CD14-positive monocyte (primary cell): Measurements from ENCODE around the gene COL19A1. TPM values are rescaled to one million over a fixed set of nuclear protein-coding genes. Genes with fewer than 3 reads are reported as not detected.

Experiments
- DNase-seq, 3 donors: peaks; one replicate each; pipeline ENCODE4 v3.0.0-alpha.2; 2011 to 2022
- H2AFZ ChIP-seq: 2 replicates; pipeline ENCODE4 v1.6.0; 2012; ENCODE audit warnings: mild to moderate bottlenecking, low read depth, low read length, inconsistent platforms; ENCODE audit not compliant: insufficient read depth, poor library complexity, severe bottlenecking
- H3K27ac ChIP-seq, 2 donors: 1 replicate in 1 of 2; 2 replicates in 1 of 2; pipeline ENCODE4 v1.5.1; 2012 to 2013; ENCODE audit warnings: low read length in 2 of 2, control low read depth in 1 of 2, inconsistent platforms in 1 of 2, low read depth in 1 of 2, mild to moderate bottlenecking in 1 of 2
- H3K27me3 ChIP-seq, 2 donors: one replicate each; pipeline versions ENCODE4 v1.6.0 to v1.6.1; 2011 to 2013; ENCODE audit warnings: low read length in 2 of 2; ENCODE audit not compliant: control insufficient read depth in 2 of 2, insufficient read depth in 2 of 2
- H3K36me3 ChIP-seq, 2 donors: replicated peaks in 1 of 2; 1 replicate in 1 of 2; 2 replicates in 1 of 2; pipeline versions ENCODE4 v1.5.1 to v1.6.1; 2012 to 2013; ENCODE audit warnings: low read length in 2 of 2, control low read depth in 1 of 2, inconsistent platforms in 1 of 2, mild to moderate bottlenecking in 1 of 2; ENCODE audit not compliant: insufficient read depth in 2 of 2, control insufficient read depth in 1 of 2
- H3K4me1 ChIP-seq, 2 donors: 1 replicate in 1 of 2; 2 replicates in 1 of 2; pipeline versions ENCODE4 v1.5.1 to v1.6.1; 2012 to 2013; ENCODE audit warnings: low read length in 2 of 2, control low read depth in 1 of 2, inconsistent platforms in 1 of 2, mild to moderate bottlenecking in 1 of 2, moderate library complexity in 1 of 2; ENCODE audit not compliant: insufficient read depth in 2 of 2, control insufficient read depth in 1 of 2
- H3K4me2 ChIP-seq: replicated peaks from 2 replicates; pipeline ENCODE3; 2012; ENCODE audit warnings: low read length, moderate library complexity, mild to moderate bottlenecking; ENCODE audit not compliant: poor library complexity, severe bottlenecking; ENCODE audit errors: extremely low read depth
- H3K4me3 ChIP-seq, 3 experiments: fragments of 200-600 bp in 1 of 3; sonication (generic) in 1 of 3; replicated peaks in 1 of 3; 1 replicate in 2 of 3; 2 replicates in 1 of 3; pipeline ENCODE4 v1.5.1; 2011 to 2013; ENCODE audit warnings: low read length in 3 of 3, mild to moderate bottlenecking in 3 of 3, control low read depth in 2 of 3, low read depth in 2 of 3, inconsistent platforms in 1 of 3, moderate library complexity in 1 of 3
- H3K79me2 ChIP-seq: 2 replicates; pipeline ENCODE4 v1.6.0; 2012; ENCODE audit warnings: mild to moderate bottlenecking, control low read depth, inconsistent platforms, low read length, moderate library complexity; ENCODE audit not compliant: insufficient read depth
- H3K9ac ChIP-seq: 2 replicates; pipeline ENCODE4 v1.6.0; 2017; ENCODE audit warnings: low read length, mild to moderate bottlenecking; ENCODE audit not compliant: insufficient read depth, poor library complexity, severe bottlenecking
- H3K9me3 ChIP-seq, 2 donors: replicated peaks in 1 of 2; 1 replicate in 1 of 2; 2 replicates in 1 of 2; pipeline versions ENCODE4 v1.5.1 to v1.6.1; 2012 to 2013; ENCODE audit warnings: low read length in 2 of 2, control low read depth in 1 of 2; ENCODE audit not compliant: control insufficient read depth in 1 of 2, insufficient read depth in 1 of 2
- H4K20me1 ChIP-seq: 2 replicates; pipeline ENCODE4 v1.6.0; 2012; ENCODE audit warnings: mild to moderate bottlenecking, low read length, control low read depth, moderate library complexity; ENCODE audit not compliant: insufficient read depth
- H3K27ac Mint-ChIP-seq, 7 donors: one replicate each; pipeline ENCODE4 v1.8.0; 2020; ENCODE audit warnings: mild to moderate bottlenecking in 7 of 7, mixed read lengths in 7 of 7, moderate library complexity in 6 of 7, inconsistent platforms in 2 of 7
- H3K27me3 Mint-ChIP-seq, 3 donors: one replicate each; pipeline ENCODE4 v1.8.0; 2021 to 2022; ENCODE audit warnings: low read depth in 3 of 3, mild to moderate bottlenecking in 3 of 3, mixed read lengths in 3 of 3, moderate library complexity in 3 of 3, inconsistent platforms in 1 of 3
- H3K36me3 Mint-ChIP-seq, 2 donors: one replicate each; pipeline ENCODE4 v1.8.0; 2020; ENCODE audit warnings: mixed read lengths in 2 of 2, inconsistent platforms in 1 of 2, mild to moderate bottlenecking in 1 of 2
- H3K4me1 Mint-ChIP-seq: one replicate; pipeline ENCODE4 v1.8.0; 2020; ENCODE audit warnings: mild to moderate bottlenecking, mixed read lengths
- H3K4me3 Mint-ChIP-seq, 2 donors: one replicate each; pipeline ENCODE4 v1.8.0; 2020; ENCODE audit warnings: mild to moderate bottlenecking in 2 of 2, mixed read lengths in 2 of 2, moderate library complexity in 1 of 2
- H3K9me3 Mint-ChIP-seq, 7 donors: one replicate each; pipeline ENCODE4 v1.8.0; 2020 to 2022; ENCODE audit warnings: mixed read lengths in 7 of 7, mild to moderate bottlenecking in 6 of 7, moderate library complexity in 6 of 7, inconsistent platforms in 2 of 7
- CTCF ChIP-seq: fragments of 200-600 bp; IDR thresholded peaks from one replicate; pipeline ENCODE4 v1.8.0; 2022; ENCODE audit warnings: antibody characterized with exemption, mild to moderate bottlenecking
- WGBS: methylation state at CpG from one replicate; pipeline ENCODE4 v1.1.5; 2013; ENCODE audit warnings: missing lambda C conversion rate; ENCODE audit not compliant: insufficient coverage; 5-methylcytosine and 5-hydroxymethylcytosine counted together
- intact Hi-C, 2 donors: fragments of 100-400 bp; cut with micrococcal nuclease; formaldehyde crosslinking; loops; one replicate each; pipeline versions ENCODE4 v1.15.0 to v1.15.1; 2023
- polyA plus RNA-seq, 3 donors: library from polyadenylated mRNA; depleted of rRNA in 1 of 3; unstranded in 2 of 3; stranded (reverse) in 1 of 3; fragments of 300-500 nt in 2 of 3; fragments of >200 nt in 1 of 3; fragmentation: Illumina TruSeq in 2 of 3; gene quantifications; 1 replicate in 2 of 3; 2 replicates in 1 of 3; pipeline ENCODE4 v1.2.3, GENCODE V29; 2012 to 2021

COL19A1 gene
- polyA plus RNA-seq, 3 donors, result not detected

GRCh38 chr6:69942485-69942884 is 76.1 kb downstream of the COL19A1 start:
- Histone ChIP-seq H3K4me2 (no peak overlapping the region), H2AFZ (no peak overlapping the region), H3K9me3 (no peaks in the 10 kb centered on the region), H3K9ac (no peak overlapping the region), H3K4me3 (no peak overlapping the region), H4K20me1 (no peaks in the 10 kb centered on the region), H3K27me3 (no peaks in the 10 kb centered on the region), H3K36me3 (no peaks in the 10 kb centered on the region), H3K79me2 (no peaks in the 10 kb centered on the region), H3K27ac (no peak overlapping the region), H3K4me1 (no peaks in the 10 kb centered on the region)
- Mint-ChIP-seq H3K4me1 (no peaks in the 10 kb centered on the region), H3K9me3 (peaks cover 0 to 4% (median 0%) of the 10 kb centered on the region in 7 donors), H3K36me3 (no peaks in the 10 kb centered on the region), H3K27me3 (peaks cover 0 to 2% (median 0%) of the 10 kb centered on the region in 3 donors), H3K27ac (no peak overlapping the region), H3K4me3 (no peak overlapping the region)
- TF ChIP-seq CTCF, result no peak
- no CpG with 5 or more reads among the region's 2 CpGs for WGBS
- intact Hi-C loops, result no loop called here
- DNase-seq, result no peak

GRCh38 chr6:69945192-69945591 is 78.8 kb downstream of the COL19A1 start:
- Histone ChIP-seq H3K27me3 (no peaks in the 10 kb centered on the region), H3K36me3 (no peaks in the 10 kb centered on the region), H3K79me2 (no peaks in the 10 kb centered on the region), H2AFZ (no peak overlapping the region), H3K9me3 (no peaks in the 10 kb centered on the region), H3K27ac (no peak overlapping the region), H3K4me2 (no peak overlapping the region), H3K4me3 (no peak overlapping the region), H3K9ac (no peak overlapping the region), H4K20me1 (no peaks in the 10 kb centered on the region), H3K4me1 (no peaks in the 10 kb centered on the region)
- Mint-ChIP-seq H3K27me3 (peaks cover 0 to 2% (median 0%) of the 10 kb centered on the region in 3 donors), H3K9me3 (peaks cover 0 to 4% (median 0%) of the 10 kb centered on the region in 7 donors), H3K4me3 (no peak overlapping the region), H3K4me1 (no peaks in the 10 kb centered on the region), H3K36me3 (no peaks in the 10 kb centered on the region), H3K27ac (no peak overlapping the region)
- no peak for DNase-seq
- WGBS, result no CpG with 5 or more reads among the region's 1 CpG
- TF ChIP-seq CTCF, result no peak
- intact Hi-C loops, result no loop called here
